ENCODE results near the gene ZMYM2.

GRCh38 chr13:20073775-20074174 is 115.2 kb downstream of the ZMYM2 start:
- TF ChIP-seq, protein P1, sequence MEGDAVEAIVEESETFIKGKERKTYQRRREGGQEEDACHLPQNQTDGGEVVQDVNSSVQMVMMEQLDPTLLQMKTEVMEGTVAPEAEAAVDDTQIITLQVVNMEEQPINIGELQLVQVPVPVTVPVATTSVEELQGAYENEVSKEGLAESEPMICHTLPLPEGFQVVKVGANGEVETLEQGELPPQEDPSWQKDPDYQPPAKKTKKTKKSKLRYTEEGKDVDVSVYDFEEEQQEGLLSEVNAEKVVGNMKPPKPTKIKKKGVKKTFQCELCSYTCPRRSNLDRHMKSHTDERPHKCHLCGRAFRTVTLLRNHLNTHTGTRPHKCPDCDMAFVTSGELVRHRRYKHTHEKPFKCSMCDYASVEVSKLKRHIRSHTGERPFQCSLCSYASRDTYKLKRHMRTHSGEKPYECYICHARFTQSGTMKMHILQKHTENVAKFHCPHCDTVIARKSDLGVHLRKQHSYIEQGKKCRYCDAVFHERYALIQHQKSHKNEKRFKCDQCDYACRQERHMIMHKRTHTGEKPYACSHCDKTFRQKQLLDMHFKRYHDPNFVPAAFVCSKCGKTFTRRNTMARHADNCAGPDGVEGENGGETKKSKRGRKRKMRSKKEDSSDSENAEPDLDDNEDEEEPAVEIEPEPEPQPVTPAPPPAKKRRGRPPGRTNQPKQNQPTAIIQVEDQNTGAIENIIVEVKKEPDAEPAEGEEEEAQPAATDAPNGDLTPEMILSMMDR (IDR thresholded peaks at IDR 0.05; ENCODE audit: insufficient read depth, low read depth, low read length) = no peak
- no peak for TF ChIP-seq EZH2 (IDR thresholded peaks at IDR 0.05; ENCODE audit: insufficient read depth, low read length)

Measured in astrocyte (in vitro differentiated cells and primary cell).